T-helper 17 cell (primary cell): ENCODE data around the gene AFF3. TPM values are rescaled to one million over a fixed set of nuclear protein-coding genes. Genes with fewer than 3 reads are reported as not detected.

Experiments used
- ATAC-seq: fragments of 150-1000 bp; cut with Tn5 transposase; 2 replicates; pipeline ENCODE4 v1.10.0; 2021; ENCODE audit warnings: mild to moderate bottlenecking, moderate library complexity
- DNase-seq, 3 donors: peaks; one replicate each; pipeline versions ENCODE4 v3.0.0 to v3.0.0-alpha.2; 2020 to 2021
- H3K9me3 ChIP-seq: one replicate; pipeline ENCODE4 v1.7.0; 2013; ENCODE audit warnings: low read length, mild to moderate bottlenecking; ENCODE audit not compliant: control insufficient read depth, poor library complexity, severe bottlenecking
- H3K27ac Mint-ChIP-seq: one replicate; pipeline ENCODE4 v1.8.0; 2022; ENCODE audit warnings: mild to moderate bottlenecking, moderate library complexity, mixed read lengths
- H3K27me3 Mint-ChIP-seq: one replicate; pipeline ENCODE4 v1.8.0; 2022; ENCODE audit warnings: mixed read lengths
- H3K36me3 Mint-ChIP-seq: one replicate; pipeline ENCODE4 v1.8.0; 2022; ENCODE audit warnings: low read depth, mixed read lengths
- H3K4me1 Mint-ChIP-seq: one replicate; pipeline ENCODE4 v1.8.0; 2022; ENCODE audit warnings: mild to moderate bottlenecking, mixed read lengths
- H3K4me3 Mint-ChIP-seq: one replicate; pipeline ENCODE4 v1.8.0; 2022; ENCODE audit warnings: mild to moderate bottlenecking, moderate library complexity, mixed read lengths
- total RNA-seq, 4 donors: library from RNA in 2 of 4; stranded (reverse) in 2 of 4; gene quantifications; one replicate each; pipeline ENCODE4 v1.2.3 and lab custom pipeline; 2022 to 2026

Gene AFF3
- total RNA-seq, 2 donors from 2014 or later, result 6.5 to 14.4 TPM

DNA sequence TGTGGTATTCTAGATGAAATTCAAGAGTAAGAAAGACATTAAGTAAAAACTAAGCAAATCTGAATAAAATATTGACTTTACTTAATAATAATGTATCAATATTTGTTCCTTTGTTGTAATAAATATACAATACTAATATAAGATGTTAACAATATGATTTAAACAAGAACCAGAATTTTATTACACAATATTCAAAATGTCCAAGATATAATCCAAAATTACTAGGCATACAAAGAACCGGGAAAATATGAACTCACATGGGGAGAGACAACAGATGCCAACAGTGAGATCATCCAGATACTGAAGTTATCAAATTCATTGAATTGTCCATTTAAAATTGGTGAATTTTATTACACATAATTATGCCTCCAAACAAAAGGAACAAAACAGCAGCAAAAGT is 286.3 kb downstream of the AFF3 start:
- no peaks in the 10 kb centered on the region for H3K36me3 Mint-ChIP-seq
- peaks cover 1% of the 10 kb centered on the region for H3K4me1 Mint-ChIP-seq
- H3K9me3 ChIP-seq, result no peaks in the 10 kb centered on the region
- H3K27me3 Mint-ChIP-seq, result peaks cover 11% of the 10 kb centered on the region
- H3K4me3 Mint-ChIP-seq, result no peak overlapping the region
- no peak overlapping the region for H3K27ac Mint-ChIP-seq
- no peak for DNase-seq
- no peak for ATAC-seq

- H3K4me1 Mint-ChIP-seq, result no peaks in the 10 kb centered on the region
- H3K9me3 ChIP-seq, result no peaks in the 10 kb centered on the region
- H3K27me3 Mint-ChIP-seq, result peaks cover 11% of the 10 kb centered on the region
- ATAC-seq, result no peak
- no peak overlapping the region for H3K4me3 Mint-ChIP-seq
- H3K27ac Mint-ChIP-seq, result no peak overlapping the region
- DNase-seq, result no peak
- no peaks in the 10 kb centered on the region for H3K36me3 Mint-ChIP-seq
Measured at GRCh38 chr2:99854236-99854852, 288.0 kb downstream of the AFF3 start.

DNA sequence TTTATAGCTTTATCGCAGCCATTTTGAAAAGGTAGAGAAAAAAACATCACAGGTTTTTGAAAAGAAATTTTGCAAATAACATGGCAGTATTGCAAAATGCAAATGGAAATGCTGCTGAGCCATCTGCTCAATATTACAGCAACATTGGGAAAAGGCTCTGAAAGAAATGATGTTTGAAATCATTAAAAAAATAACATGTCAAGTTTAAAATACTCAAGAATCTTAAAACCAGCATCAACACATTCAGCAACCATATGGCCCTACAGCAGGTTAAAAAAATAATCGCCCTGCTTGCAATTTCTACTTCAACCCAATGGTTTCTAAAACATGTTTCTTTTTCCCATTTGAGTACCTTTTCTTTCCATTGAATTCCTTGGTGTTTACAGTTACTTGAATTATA is 289.4 kb downstream of the AFF3 start:
- no peak for ATAC-seq
- no peaks in the 10 kb centered on the region for H3K9me3 ChIP-seq
- H3K27ac Mint-ChIP-seq, result no peak overlapping the region
- no peak for DNase-seq
- H3K4me1 Mint-ChIP-seq, result no peaks in the 10 kb centered on the region
- no peak overlapping the region for H3K4me3 Mint-ChIP-seq
- no peaks in the 10 kb centered on the region for H3K36me3 Mint-ChIP-seq
- peaks cover 11% of the 10 kb centered on the region for H3K27me3 Mint-ChIP-seq

GRCh38 chr2:99852376-99852934 is 289.9 kb downstream of the AFF3 start:
- no peak for ATAC-seq
- no peaks in the 10 kb centered on the region for H3K36me3 Mint-ChIP-seq
- H3K27me3 Mint-ChIP-seq, result peaks cover 15% of the 10 kb centered on the region
- DNase-seq, result no peak
- H3K9me3 ChIP-seq, result no peaks in the 10 kb centered on the region
- no peaks in the 10 kb centered on the region for H3K4me1 Mint-ChIP-seq
- H3K27ac Mint-ChIP-seq, result no peak overlapping the region
- no peak overlapping the region for H3K4me3 Mint-ChIP-seq

DNA sequence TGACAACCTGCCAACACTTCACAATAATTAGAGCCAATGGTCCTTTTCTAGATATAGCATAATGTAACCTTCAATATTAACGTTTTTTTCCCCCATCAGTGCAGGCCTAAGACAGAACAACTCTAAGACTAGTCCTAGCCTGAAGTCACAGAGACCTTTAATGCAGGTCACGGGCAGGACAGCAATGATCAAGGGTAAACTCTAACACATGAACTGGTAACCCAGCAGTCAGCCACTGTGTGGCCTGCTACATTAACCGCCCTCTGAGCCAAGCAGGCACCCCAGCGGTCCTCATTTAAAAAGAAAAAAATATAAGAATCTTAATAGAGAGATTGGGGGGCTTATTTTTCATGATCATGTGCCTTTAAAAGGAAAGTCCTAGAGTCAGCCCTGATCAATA is 290.6 kb downstream of the AFF3 start:
- no peaks in the 10 kb centered on the region for H3K9me3 ChIP-seq
- Mint-ChIP-seq H3K4me3 (no peak overlapping the region), H3K27ac (no peak overlapping the region), H3K27me3 (peaks cover 18% of the 10 kb centered on the region), H3K36me3 (peaks cover under 1% of the 10 kb centered on the region), H3K4me1 (no peaks in the 10 kb centered on the region)
- ATAC-seq, result no peak
- DNase-seq, result no peak

GRCh38 chr2:99851089-99851488 is 291.3 kb downstream of the AFF3 start:
- H3K4me1 Mint-ChIP-seq, result no peaks in the 10 kb centered on the region
- peaks cover 22% of the 10 kb centered on the region for H3K27me3 Mint-ChIP-seq
- H3K36me3 Mint-ChIP-seq, result peaks cover 2% of the 10 kb centered on the region
- H3K9me3 ChIP-seq, result no peaks in the 10 kb centered on the region
- no peak for DNase-seq
- no peak overlapping the region for H3K27ac Mint-ChIP-seq
- H3K4me3 Mint-ChIP-seq, result no peak overlapping the region
- no peak for ATAC-seq

DNA sequence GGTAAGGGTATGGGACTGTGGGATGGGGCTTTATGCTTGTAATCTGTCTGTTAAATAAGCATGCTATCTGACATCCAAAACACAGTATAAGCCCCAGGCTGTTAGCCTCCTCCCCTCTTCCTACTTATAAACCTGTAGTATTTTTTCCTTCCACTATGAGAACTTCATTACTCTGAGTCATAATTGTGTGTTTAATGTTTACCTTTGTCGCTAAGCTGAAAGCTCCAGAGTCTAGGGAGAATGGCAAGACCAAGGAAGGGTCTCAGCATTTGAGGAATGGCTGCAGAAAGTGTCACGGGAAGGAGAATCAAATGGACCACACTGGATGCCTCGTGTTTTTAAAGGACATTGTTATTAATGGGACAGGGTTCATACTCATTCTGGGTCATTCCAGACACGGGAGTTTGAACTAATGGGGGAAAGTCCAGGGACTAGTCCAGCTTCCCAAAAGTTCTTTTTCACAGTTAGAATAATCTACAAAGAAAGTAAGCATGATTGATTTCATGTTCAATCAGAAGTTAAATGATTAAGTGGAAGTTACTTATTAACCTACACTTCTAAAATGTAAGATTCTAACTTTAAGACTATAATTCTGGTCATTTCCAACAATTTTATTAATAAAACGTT is 292.2 kb downstream of the AFF3 start:
- peaks cover 2% of the 10 kb centered on the region for H3K36me3 Mint-ChIP-seq
- ATAC-seq (no peak), DNase-seq (no peak)
- peaks cover 22% of the 10 kb centered on the region for H3K27me3 Mint-ChIP-seq
- no peak overlapping the region for H3K27ac Mint-ChIP-seq
- H3K4me3 Mint-ChIP-seq, result no peak overlapping the region
- H3K9me3 ChIP-seq, result no peaks in the 10 kb centered on the region
- no peaks in the 10 kb centered on the region for H3K4me1 Mint-ChIP-seq

- no peak overlapping the region for H3K27ac Mint-ChIP-seq
- H3K4me1 Mint-ChIP-seq, result no peaks in the 10 kb centered on the region
- no peak overlapping the region for H3K4me3 Mint-ChIP-seq
- ATAC-seq (no peak), DNase-seq (no peak)
- H3K9me3 ChIP-seq, result no peaks in the 10 kb centered on the region
- H3K36me3 Mint-ChIP-seq, result peaks cover 2% of the 10 kb centered on the region
- H3K27me3 Mint-ChIP-seq, result peaks cover 16% of the 10 kb centered on the region
Measured at GRCh38 chr2:99846462-99847107, 295.8 kb downstream of the AFF3 start.

- Mint-ChIP-seq H3K27me3 (peaks cover 16% of the 10 kb centered on the region), H3K4me3 (no peak overlapping the region), H3K36me3 (peaks cover 2% of the 10 kb centered on the region), H3K4me1 (no peaks in the 10 kb centered on the region), H3K27ac (no peak overlapping the region)
- no peak for DNase-seq
- no peaks in the 10 kb centered on the region for H3K9me3 ChIP-seq
- ATAC-seq, result no peak
Measured at GRCh38 chr2:99845296-99845695, 297.1 kb downstream of the AFF3 start.

DNA sequence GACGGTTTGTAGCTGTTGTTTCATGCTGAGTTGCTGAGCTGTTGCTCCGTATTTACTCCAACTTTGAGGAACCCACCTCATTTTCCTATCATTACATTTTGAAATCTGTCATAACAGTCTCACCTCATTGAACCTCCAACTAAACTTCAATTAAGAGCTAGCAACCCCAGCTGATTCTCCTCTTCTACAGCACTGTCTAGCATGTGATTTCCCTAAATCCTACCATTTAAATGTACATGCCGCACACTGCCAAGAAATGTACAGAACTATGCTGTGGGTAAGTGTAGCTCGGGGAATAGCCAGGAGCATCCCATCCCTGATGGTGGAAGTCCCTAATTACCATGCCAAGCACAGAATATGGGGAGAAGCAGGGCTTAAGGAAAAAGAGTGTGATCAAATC is 299.9 kb downstream of the AFF3 start:
- peaks cover 12% of the 10 kb centered on the region for H3K27me3 Mint-ChIP-seq
- H3K36me3 Mint-ChIP-seq, result peaks cover 2% of the 10 kb centered on the region
- ATAC-seq, result no peak
- H3K9me3 ChIP-seq, result no peaks in the 10 kb centered on the region
- no peak overlapping the region for H3K27ac Mint-ChIP-seq
- no peaks in the 10 kb centered on the region for H3K4me1 Mint-ChIP-seq
- DNase-seq, result no peak
- no peak overlapping the region for H3K4me3 Mint-ChIP-seq

GRCh38 chr2:99841749-99842148 is 300.6 kb downstream of the AFF3 start:
- ATAC-seq (no peak), DNase-seq (no peak)
- no peak overlapping the region for H3K27ac Mint-ChIP-seq
- no peaks in the 10 kb centered on the region for H3K9me3 ChIP-seq
- H3K4me3 Mint-ChIP-seq, result no peak overlapping the region
- peaks cover 2% of the 10 kb centered on the region for H3K36me3 Mint-ChIP-seq
- peaks cover 8% of the 10 kb centered on the region for H3K27me3 Mint-ChIP-seq
- no peaks in the 10 kb centered on the region for H3K4me1 Mint-ChIP-seq

GRCh38 chr2:99840831-99841230 is 301.6 kb downstream of the AFF3 start:
- peaks cover 4% of the 10 kb centered on the region for H3K27me3 Mint-ChIP-seq
- no peaks in the 10 kb centered on the region for H3K9me3 ChIP-seq
- H3K4me1 Mint-ChIP-seq, result no peaks in the 10 kb centered on the region
- H3K27ac Mint-ChIP-seq, result no peak overlapping the region
- H3K36me3 Mint-ChIP-seq, result no peaks in the 10 kb centered on the region
- no peak overlapping the region for H3K4me3 Mint-ChIP-seq
- ATAC-seq (no peak), DNase-seq (no peak)

DNA sequence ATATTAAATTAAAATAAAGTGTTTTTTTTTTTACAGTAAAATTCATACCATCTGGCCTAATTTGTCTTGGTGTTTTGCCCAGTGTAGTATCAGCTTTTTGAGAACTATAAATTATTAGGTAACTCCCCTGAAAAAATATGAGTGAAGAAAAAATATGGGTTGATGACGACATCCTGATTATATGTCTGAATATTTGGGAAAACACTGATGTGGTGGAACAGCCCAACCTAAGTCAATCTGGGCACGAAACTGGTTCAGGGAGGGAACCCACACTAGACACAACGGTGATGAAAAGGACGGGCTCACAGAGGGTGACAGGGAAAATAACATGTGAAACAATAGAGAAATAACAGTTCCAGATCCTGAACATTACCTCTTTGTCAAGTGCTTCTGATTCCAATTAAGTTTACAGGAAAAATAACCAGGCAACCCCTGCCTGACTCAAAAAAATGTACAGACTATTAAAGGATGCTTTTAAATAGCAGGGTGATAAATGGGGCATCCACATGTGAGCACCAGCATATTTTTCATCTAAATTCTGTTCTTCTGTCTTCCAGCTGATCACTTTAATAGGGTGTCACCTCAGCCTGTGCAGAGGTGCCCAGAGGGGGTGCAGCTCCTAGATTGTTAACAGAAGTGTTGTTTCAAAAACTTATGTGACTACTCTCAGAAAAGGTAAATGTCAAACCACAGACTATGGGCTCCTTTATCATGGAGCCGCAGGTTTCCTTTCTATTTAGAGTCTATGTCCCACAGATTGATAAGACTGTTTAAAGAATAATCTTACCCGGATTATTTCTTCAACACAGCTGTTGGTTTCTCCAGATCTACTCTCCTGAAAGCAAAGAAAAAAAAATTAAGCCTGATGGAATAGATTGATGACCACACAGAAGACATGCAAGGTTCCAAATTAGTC is 305.4 kb downstream of the AFF3 start:
- no peak for DNase-seq
- no peaks in the 10 kb centered on the region for H3K36me3 Mint-ChIP-seq
- no peak for ATAC-seq
- H3K27me3 Mint-ChIP-seq, result no peaks in the 10 kb centered on the region
- H3K27ac Mint-ChIP-seq, result no peak overlapping the region
- H3K9me3 ChIP-seq, result no peaks in the 10 kb centered on the region
- H3K4me1 Mint-ChIP-seq, result no peaks in the 10 kb centered on the region
- H3K4me3 Mint-ChIP-seq, result no peak overlapping the region
